ENCODE data around the gene AHCY.

- TF ChIP-seq CTCF (IDR thresholded peaks at IDR 0.05) (no peak), POLR2A (IDR thresholded peaks at IDR 0.05) (no peak)
Measured at GRCh38 chr20:34310481-34311117, 7.4 kb upstream of the AHCY start.

Measured in body of pancreas (tissue), 4 donors.